H9 (cell line): ENCODE measurements around the gene SEC22A. TPM values are rescaled to one million over a fixed set of nuclear protein-coding genes. Genes with fewer than 3 reads are reported as not detected.

Experiments
- DNase-seq: peaks from one replicate; pipeline ENCODE4 v3.0.0-alpha.2; 2017
- H2AFZ ChIP-seq: one replicate; pipeline ENCODE4 v1.6.1; 2013; ENCODE audit warnings: mild to moderate bottlenecking, low read length, control low read depth, moderate library complexity
- H2AK5ac ChIP-seq: 2 replicates; pipeline ENCODE4 v1.6.1; 2013; ENCODE audit warnings: low read length, control low read depth, mixed read lengths; ENCODE audit not compliant: insufficient read length
- H2BK120ac ChIP-seq: one replicate; pipeline ENCODE4 v1.6.1; 2013; ENCODE audit warnings: low read depth, mild to moderate bottlenecking, low read length, control low read depth, inconsistent platforms; ENCODE audit not compliant: poor library complexity, severe bottlenecking
- H2BK12ac ChIP-seq: 2 replicates; pipeline ENCODE4 v1.6.1; 2013; ENCODE audit warnings: low read length, control low read depth, mixed read lengths, low read depth; ENCODE audit not compliant: insufficient read length
- H2BK15ac ChIP-seq: 2 replicates; pipeline ENCODE4 v1.6.1; 2013; ENCODE audit warnings: low read depth, low read length, control low read depth
- H2BK20ac ChIP-seq: one replicate; pipeline ENCODE4 v1.6.1; 2013; ENCODE audit warnings: low read depth, mild to moderate bottlenecking, low read length, control low read depth, inconsistent platforms; ENCODE audit not compliant: poor library complexity, severe bottlenecking
- H2BK5ac ChIP-seq: 2 replicates; pipeline ENCODE4 v1.6.1; 2013; ENCODE audit warnings: low read length, control low read depth, mixed read lengths; ENCODE audit not compliant: insufficient read length
- H3K14ac ChIP-seq: 2 replicates; pipeline ENCODE4 v1.6.1; 2013; ENCODE audit warnings: low read length, control low read depth; ENCODE audit not compliant: insufficient read depth
- H3K18ac ChIP-seq: 2 replicates; pipeline ENCODE4 v1.6.1; 2013; ENCODE audit warnings: low read depth, mild to moderate bottlenecking, mixed read lengths, low read length, control low read depth; ENCODE audit not compliant: insufficient read length
- H3K23ac ChIP-seq: 2 replicates; pipeline ENCODE4 v1.6.1; 2013; ENCODE audit warnings: low read length, control low read depth, mixed read lengths, low read depth; ENCODE audit not compliant: insufficient read length
- H3K23me2 ChIP-seq: 2 replicates; pipeline ENCODE4 v1.6.1; 2013; ENCODE audit warnings: low read depth, mild to moderate bottlenecking, mixed read lengths, low read length, control low read depth; ENCODE audit not compliant: insufficient read length, poor library complexity, severe bottlenecking
- H3K27ac ChIP-seq: 2 replicates; pipeline ENCODE4 v1.5.1; 2013; ENCODE audit warnings: low read length, control low read depth, mixed read lengths, low read depth; ENCODE audit not compliant: insufficient read length
- H3K27me3 ChIP-seq: 2 replicates; pipeline ENCODE4 v1.6.1; 2013; ENCODE audit warnings: low read length, control low read depth, inconsistent platforms; ENCODE audit not compliant: insufficient read depth
- H3K4ac ChIP-seq: 2 replicates; pipeline ENCODE4 v1.6.1; 2013; ENCODE audit warnings: low read depth, mild to moderate bottlenecking, control low read depth, inconsistent platforms, low read length, moderate library complexity
- H3K4me1 ChIP-seq: 2 replicates; pipeline ENCODE4 v1.6.1; 2013; ENCODE audit warnings: low read length, control low read depth, inconsistent platforms; ENCODE audit not compliant: insufficient read depth
- H3K4me2 ChIP-seq: 2 replicates; pipeline ENCODE4 v1.6.1; 2013; ENCODE audit warnings: low read length, control low read depth, mixed read lengths; ENCODE audit not compliant: insufficient read length, insufficient read depth
- H3K56ac ChIP-seq: 2 replicates; pipeline ENCODE4 v1.6.1; 2013; ENCODE audit warnings: low read depth, mild to moderate bottlenecking, mixed read lengths, low read length, control low read depth; ENCODE audit not compliant: insufficient read length
- H3K79me1 ChIP-seq: 2 replicates; pipeline ENCODE4 v1.6.1; 2013; ENCODE audit warnings: low read depth, mild to moderate bottlenecking, moderate library complexity, low read length, control low read depth, inconsistent platforms; ENCODE audit not compliant: insufficient read depth, poor library complexity, severe bottlenecking
- H3K79me2 ChIP-seq: 2 replicates; pipeline ENCODE4 v1.6.1; 2013; ENCODE audit warnings: low read length, control low read depth, inconsistent platforms; ENCODE audit not compliant: insufficient read depth
- H3K9ac ChIP-seq: 2 replicates; pipeline ENCODE4 v1.6.1; 2013; ENCODE audit warnings: low read length, control low read depth, mixed read lengths; ENCODE audit not compliant: insufficient read length; ENCODE audit errors: extremely low read depth
- H3K9me3 ChIP-seq: one replicate; pipeline ENCODE4 v1.6.1; 2013; ENCODE audit warnings: low read depth, low read length, inconsistent platforms; ENCODE audit not compliant: control insufficient read depth
- H3T11ph ChIP-seq: one replicate; pipeline ENCODE4 v1.6.1; 2013; ENCODE audit warnings: mild to moderate bottlenecking, low read length, control low read depth, inconsistent platforms
- H4K20me1 ChIP-seq: one replicate; pipeline ENCODE4 v1.6.1; 2013; ENCODE audit not compliant: control insufficient read depth, insufficient read length, insufficient read depth
- H4K5ac ChIP-seq: 2 replicates; pipeline ENCODE4 v1.6.1; 2013; ENCODE audit warnings: low read depth, mild to moderate bottlenecking, mixed read lengths, low read length, control low read depth; ENCODE audit not compliant: insufficient read length
- H4K8ac ChIP-seq: replicated peaks from 2 replicates; pipeline ENCODE4 v1.6.1; 2013; ENCODE audit warnings: low read length, control low read depth, mixed read lengths, low read depth; ENCODE audit not compliant: insufficient read length
- H4K91ac ChIP-seq: 2 replicates; pipeline ENCODE4 v1.6.1; 2013; ENCODE audit warnings: low read depth, mild to moderate bottlenecking, moderate library complexity, mixed read lengths, low read length, control low read depth; ENCODE audit not compliant: insufficient read length
- H3K27ac Mint-ChIP-seq, 3 experiments: 2 replicates in 2 of 3; 3 replicates in 1 of 3; pipeline ENCODE4 v1.8.0; 2020 to 2021; ENCODE audit warnings: mixed read lengths in 3 of 3, mild to moderate bottlenecking in 1 of 3, moderate library complexity in 1 of 3
- H3K27me3 Mint-ChIP-seq: 2 replicates; pipeline ENCODE4 v1.8.0; 2021; ENCODE audit warnings: low read depth, mild to moderate bottlenecking, moderate library complexity, mixed read lengths
- H3K36me3 Mint-ChIP-seq, 3 experiments: 2 replicates in 2 of 3; 3 replicates in 1 of 3; pipeline ENCODE4 v1.8.0; 2020 to 2021; ENCODE audit warnings: low read depth in 3 of 3, mixed read lengths in 3 of 3; ENCODE audit not compliant: insufficient read depth in 1 of 3
- H3K4me1 Mint-ChIP-seq, 2 experiments: 2 replicates each; pipeline ENCODE4 v1.8.0; 2020; ENCODE audit warnings: mixed read lengths in 2 of 2
- H3K4me3 Mint-ChIP-seq, 2 experiments: 2 replicates in 1 of 2; 3 replicates in 1 of 2; pipeline ENCODE4 v1.8.0; 2020 to 2021; ENCODE audit warnings: mild to moderate bottlenecking in 2 of 2, mixed read lengths in 2 of 2, moderate library complexity in 1 of 2
- H3K9me3 Mint-ChIP-seq, 2 experiments: 2 replicates in 1 of 2; 3 replicates in 1 of 2; pipeline ENCODE4 v1.8.0; 2020; ENCODE audit warnings: mild to moderate bottlenecking in 2 of 2, mixed read lengths in 2 of 2, moderate library complexity in 1 of 2
- WGBS: extraction: QIAGEN DNeasy Blood & Tissue Kit; methylation state at CpG from one replicate; pipeline ENCODE4 v1.1.7; 2013; ENCODE audit warnings: missing lambda C conversion rate, low lambda C conversion rate, mixed read lengths; ENCODE audit not compliant: insufficient read length; ENCODE audit errors: extremely low coverage; 5-methylcytosine and 5-hydroxymethylcytosine counted together
- total RNA-seq: library from RNA; stranded (reverse); gene quantifications from 2 replicates; pipeline ENCODE4 v1.2.1, GENCODE V29; 2021
- TF ChIP-seq, protein P1 (sequence below): fragments of 200-600 bp; sonication (generic); conservative IDR thresholded peaks from 3 replicates; pipeline ENCODE4 v1.8.0; 2021; ENCODE audit warnings: antibody characterized with exemption, mild to moderate bottlenecking

Gene SEC22A
- total RNA-seq, 1 experiment from 2014 or later, result 9.9 TPM

DNA sequence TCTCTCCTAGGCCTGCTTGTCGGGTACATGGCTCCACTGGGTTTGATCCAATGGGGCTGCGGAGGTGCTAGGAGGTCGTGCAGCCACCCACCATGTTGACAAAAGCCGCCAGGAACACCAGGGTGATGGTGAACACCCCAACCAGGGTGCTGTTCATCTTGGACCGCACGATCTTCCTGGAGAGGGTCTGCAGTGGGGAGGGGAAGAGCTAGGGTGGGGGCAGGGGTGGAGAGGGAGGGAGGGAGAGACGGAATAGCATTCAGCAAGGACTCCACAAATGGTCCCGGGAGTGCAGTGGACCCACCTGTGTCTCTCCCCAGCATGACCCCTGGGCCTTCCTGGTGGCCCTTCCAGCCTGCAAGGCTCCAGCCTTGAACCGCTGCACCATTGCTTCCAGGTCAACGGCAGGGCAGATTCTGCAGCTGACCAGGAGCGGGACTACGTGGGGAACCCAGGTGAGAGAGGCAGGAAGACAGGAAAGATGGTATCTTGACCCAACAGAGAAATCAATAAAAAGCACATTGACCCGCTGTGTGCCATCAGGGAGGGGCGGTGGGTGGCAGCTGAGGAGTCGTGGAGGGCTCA, 102.3 kb downstream of the SEC22A start:
- Histone ChIP-seq H2BK5ac (no peak overlapping the region), H3K27me3 (no peaks in the 10 kb centered on the region), H4K5ac (no peak overlapping the region), H3T11ph (no peak overlapping the region), H3K18ac (no peak overlapping the region), H3K14ac (no peak overlapping the region), H2AFZ (no peak overlapping the region), H3K56ac (no peak overlapping the region), H3K4me1 (0 out of 2 replicates have a peak, but pooled peaks cover 2% of the 10 kb centered on the region), H4K20me1 (no peaks in the 10 kb centered on the region), H2AK5ac (no peak overlapping the region), H2BK120ac (no peak overlapping the region), H2BK15ac (no peak overlapping the region), H3K9me3 (no peaks in the 10 kb centered on the region), H4K91ac (no peak overlapping the region), H3K23ac (no peak overlapping the region), H2BK12ac (no peak overlapping the region), H4K8ac (no peak overlapping the region), H2BK20ac (no peak overlapping the region), H3K4me2 (no peak overlapping the region), H3K79me1 (no peaks in the 10 kb centered on the region), H3K9ac (no peak overlapping the region), H3K79me2 (no peaks in the 10 kb centered on the region), H3K4ac (no peak overlapping the region), H3K23me2 (no peaks in the 10 kb centered on the region), H3K27ac (no peak overlapping the region)
- H3K4me3 Mint-ChIP-seq, result no peak overlapping the region; a peak in 1 of 5 replicates
- no peaks in the 10 kb centered on the region; a peak in 1 of 5 replicates for H3K9me3 Mint-ChIP-seq
- no peak for DNase-seq
- H3K27ac Mint-ChIP-seq, result 0 out of 7 replicates have a peak overlapping the region, but pooled peaks of 1 of the 3 experiments have one; percentile 23
- TF ChIP-seq, protein P1, sequence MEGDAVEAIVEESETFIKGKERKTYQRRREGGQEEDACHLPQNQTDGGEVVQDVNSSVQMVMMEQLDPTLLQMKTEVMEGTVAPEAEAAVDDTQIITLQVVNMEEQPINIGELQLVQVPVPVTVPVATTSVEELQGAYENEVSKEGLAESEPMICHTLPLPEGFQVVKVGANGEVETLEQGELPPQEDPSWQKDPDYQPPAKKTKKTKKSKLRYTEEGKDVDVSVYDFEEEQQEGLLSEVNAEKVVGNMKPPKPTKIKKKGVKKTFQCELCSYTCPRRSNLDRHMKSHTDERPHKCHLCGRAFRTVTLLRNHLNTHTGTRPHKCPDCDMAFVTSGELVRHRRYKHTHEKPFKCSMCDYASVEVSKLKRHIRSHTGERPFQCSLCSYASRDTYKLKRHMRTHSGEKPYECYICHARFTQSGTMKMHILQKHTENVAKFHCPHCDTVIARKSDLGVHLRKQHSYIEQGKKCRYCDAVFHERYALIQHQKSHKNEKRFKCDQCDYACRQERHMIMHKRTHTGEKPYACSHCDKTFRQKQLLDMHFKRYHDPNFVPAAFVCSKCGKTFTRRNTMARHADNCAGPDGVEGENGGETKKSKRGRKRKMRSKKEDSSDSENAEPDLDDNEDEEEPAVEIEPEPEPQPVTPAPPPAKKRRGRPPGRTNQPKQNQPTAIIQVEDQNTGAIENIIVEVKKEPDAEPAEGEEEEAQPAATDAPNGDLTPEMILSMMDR, result no peak
- H3K4me1 Mint-ChIP-seq, result peaks cover 0 to 5% of the 10 kb centered on the region in 2 experiments; a peak in 1 of 4 replicates
- H3K27me3 Mint-ChIP-seq, result no peaks in the 10 kb centered on the region
- WGBS, result no CpG with 5 or more reads among the region's 15 CpGs
- H3K36me3 Mint-ChIP-seq, result peaks cover 14 to 21% (median 15%) of the 10 kb centered on the region in 3 experiments
